ENCODE results near the gene HIP1. TPM values are rescaled to one million over a fixed set of nuclear protein-coding genes. Genes with fewer than 3 reads are reported as not detected.
A peak's percentile ranks its signal among the peaks of the same experiment; 100 is the strongest.

HIP1 gene
- total and polyA plus RNA-seq, 9 of the 15 experiments (the other 6 are each of a cell fraction or from before 2014, with no cell fraction given), result 2.4 to 13.7 (median 9.5) TPM

DNA sequence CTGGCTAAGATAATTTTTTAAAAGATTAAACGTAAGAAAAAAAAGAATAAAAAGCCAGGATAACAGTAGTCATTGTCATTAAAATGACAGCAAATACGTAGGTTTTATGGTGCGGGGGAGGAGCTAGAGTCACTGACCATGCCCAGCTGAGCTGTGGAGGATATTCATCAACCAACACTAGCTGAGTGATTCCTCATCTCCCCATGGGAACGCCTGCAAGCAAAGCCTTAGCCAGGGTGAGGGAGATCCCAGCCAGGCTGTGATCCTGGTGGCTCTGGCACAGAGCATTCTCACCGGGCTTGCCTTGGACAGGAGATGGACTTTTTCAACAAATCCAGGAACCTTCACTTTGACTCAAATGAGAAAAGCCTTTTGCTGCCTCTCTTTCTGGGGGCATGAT, 94.2 kb downstream of the HIP1 start:
- Histone ChIP-seq H3K27me3 (ENCODE audit: control insufficient read depth in 2 of 2, insufficient read depth in 2 of 2, low read length in 2 of 2) (no peaks in the 10 kb centered on the region), H3K4me1 (replicated peaks in 1 of 2; ENCODE audit: control insufficient read depth in 2 of 2, insufficient read depth in 2 of 2, low read length in 2 of 2) (peaks cover 1 to 6% of the 10 kb centered on the region in 2 experiments; a peak in 4 of 5 replicates), H4K20me1 (replicated peaks; ENCODE audit: control insufficient read depth, insufficient read depth, low read length) (no peaks in the 10 kb centered on the region), H2AFZ (ENCODE audit: low read depth, low read length) (no peak overlapping the region), H3K36me3 (ENCODE audit: control insufficient read depth, insufficient read depth, low read length) (no peaks in the 10 kb centered on the region; the same call in 2 of the 3 replicates), H3K4me2 (ENCODE audit: insufficient read depth, low read length) (no peak overlapping the region), H3K9ac (ENCODE audit: insufficient read depth in 1 of 2, low read depth in 2 of 2, low read length in 2 of 2) (no peak overlapping the region), H3K9me1 (ENCODE audit: control insufficient read depth, insufficient read depth, low read length) (no peaks in the 10 kb centered on the region), H3K27ac (ENCODE audit: extremely low read depth, low read depth, low read length) (no peak overlapping the region), H3K4me3 (no peak overlapping the region), H3K79me2 (ENCODE audit: control insufficient read depth, insufficient read depth, low read length) (no peaks in the 10 kb centered on the region), H3K9me3 (replicated peaks; ENCODE audit: control insufficient read depth, insufficient read depth, low read depth, low read length) (peaks cover 10% of the 10 kb centered on the region)
- POLR2A ChIA-PET, result interaction anchor here (0.7 kb wide), 1 partner anchor 77 kb away, joined by 3 read pairs; no protein-coding TSS in a partner anchor
- FAIRE-seq (no peak), DNase-seq (ENCODE audit: extremely low read depth in 1 of 4, low spot score in 3 of 4) (peak in 1 of 4 experiments; percentile 10), ATAC-seq (no peak)
- CTCF ChIA-PET (ENCODE audit: low intra/inter-chr PET ratio), result no interaction called here
- in situ Hi-C loops (cut with MboI), result loop anchor here (10.0 to 25.0 kb wide), 2 partner anchors 190 to 993 kb away; partner anchors contain the start of gene POMZP3
- 55% methylated on average over 5 of the region's 5 CpGs for WGBS (ENCODE audit: insufficient coverage, low coverage, missing lambda C conversion rate)
- intact Hi-C loops (cut with micrococcal nuclease), result loop anchor here (5.0 kb wide), 2 partner anchors 57 to 112 kb away; no protein-coding TSS in a partner anchor
- TF ChIP-seq, protein P1, sequence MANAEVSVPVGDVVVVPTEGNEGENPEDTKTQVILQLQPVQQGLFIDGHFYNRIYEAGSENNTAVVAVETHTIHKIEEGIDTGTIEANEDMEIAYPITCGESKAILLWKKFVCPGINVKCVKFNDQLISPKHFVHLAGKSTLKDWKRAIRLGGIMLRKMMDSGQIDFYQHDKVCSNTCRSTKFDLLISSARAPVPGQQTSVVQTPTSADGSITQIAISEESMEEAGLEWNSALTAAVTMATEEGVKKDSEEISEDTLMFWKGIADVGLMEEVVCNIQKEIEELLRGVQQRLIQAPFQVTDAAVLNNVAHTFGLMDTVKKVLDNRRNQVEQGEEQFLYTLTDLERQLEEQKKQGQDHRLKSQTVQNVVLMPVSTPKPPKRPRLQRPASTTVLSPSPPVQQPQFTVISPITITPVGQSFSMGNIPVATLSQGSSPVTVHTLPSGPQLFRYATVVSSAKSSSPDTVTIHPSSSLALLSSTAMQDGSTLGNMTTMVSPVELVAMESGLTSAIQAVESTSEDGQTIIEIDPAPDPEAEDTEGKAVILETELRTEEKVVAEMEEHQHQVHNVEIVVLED (CRISPR knock-in tag; IDR thresholded peaks at IDR 0.05), result no peak
- no peak for TF ChIP-seq XRCC4 (IDR thresholded peaks at IDR 0.05; ENCODE audit: extremely low read depth, insufficient read depth, insufficient read length)
- TF ChIP-seq SMARCC2 (IDR thresholded peaks at IDR 0.05; ENCODE audit: low read depth), result no peak
- TF ChIP-seq, protein P2, sequence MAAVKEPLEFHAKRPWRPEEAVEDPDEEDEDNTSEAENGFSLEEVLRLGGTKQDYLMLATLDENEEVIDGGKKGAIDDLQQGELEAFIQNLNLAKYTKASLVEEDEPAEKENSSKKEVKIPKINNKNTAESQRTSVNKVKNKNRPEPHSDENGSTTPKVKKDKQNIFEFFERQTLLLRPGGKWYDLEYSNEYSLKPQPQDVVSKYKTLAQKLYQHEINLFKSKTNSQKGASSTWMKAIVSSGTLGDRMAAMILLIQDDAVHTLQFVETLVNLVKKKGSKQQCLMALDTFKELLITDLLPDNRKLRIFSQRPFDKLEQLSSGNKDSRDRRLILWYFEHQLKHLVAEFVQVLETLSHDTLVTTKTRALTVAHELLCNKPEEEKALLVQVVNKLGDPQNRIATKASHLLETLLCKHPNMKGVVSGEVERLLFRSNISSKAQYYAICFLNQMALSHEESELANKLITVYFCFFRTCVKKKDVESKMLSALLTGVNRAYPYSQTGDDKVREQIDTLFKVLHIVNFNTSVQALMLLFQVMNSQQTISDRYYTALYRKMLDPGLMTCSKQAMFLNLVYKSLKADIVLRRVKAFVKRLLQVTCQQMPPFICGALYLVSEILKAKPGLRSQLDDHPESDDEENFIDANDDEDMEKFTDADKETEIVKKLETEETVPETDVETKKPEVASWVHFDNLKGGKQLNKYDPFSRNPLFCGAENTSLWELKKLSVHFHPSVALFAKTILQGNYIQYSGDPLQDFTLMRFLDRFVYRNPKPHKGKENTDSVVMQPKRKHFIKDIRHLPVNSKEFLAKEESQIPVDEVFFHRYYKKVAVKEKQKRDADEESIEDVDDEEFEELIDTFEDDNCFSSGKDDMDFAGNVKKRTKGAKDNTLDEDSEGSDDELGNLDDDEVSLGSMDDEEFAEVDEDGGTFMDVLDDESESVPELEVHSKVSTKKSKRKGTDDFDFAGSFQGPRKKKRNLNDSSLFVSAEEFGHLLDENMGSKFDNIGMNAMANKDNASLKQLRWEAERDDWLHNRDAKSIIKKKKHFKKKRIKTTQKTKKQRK (IDR thresholded peaks at IDR 0.05; ENCODE audit: borderline replicate concordance, low read depth, low read length), result no peak
- no peak for TF ChIP-seq CHCHD3 (CRISPR knock-in tag; IDR thresholded peaks at IDR 0.05)
- TF ChIP-seq PTTG1 (tag; IDR thresholded peaks at IDR 0.05; ENCODE audit: low read depth), result no peak
- TF ChIP-seq, protein P3, sequence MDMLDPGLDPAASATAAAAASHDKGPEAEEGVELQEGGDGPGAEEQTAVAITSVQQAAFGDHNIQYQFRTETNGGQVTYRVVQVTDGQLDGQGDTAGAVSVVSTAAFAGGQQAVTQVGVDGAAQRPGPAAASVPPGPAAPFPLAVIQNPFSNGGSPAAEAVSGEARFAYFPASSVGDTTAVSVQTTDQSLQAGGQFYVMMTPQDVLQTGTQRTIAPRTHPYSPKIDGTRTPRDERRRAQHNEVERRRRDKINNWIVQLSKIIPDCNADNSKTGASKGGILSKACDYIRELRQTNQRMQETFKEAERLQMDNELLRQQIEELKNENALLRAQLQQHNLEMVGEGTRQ (CRISPR knock-in tag; IDR thresholded peaks at IDR 0.05), result no peak
- TF ChIP-seq, protein P4, sequence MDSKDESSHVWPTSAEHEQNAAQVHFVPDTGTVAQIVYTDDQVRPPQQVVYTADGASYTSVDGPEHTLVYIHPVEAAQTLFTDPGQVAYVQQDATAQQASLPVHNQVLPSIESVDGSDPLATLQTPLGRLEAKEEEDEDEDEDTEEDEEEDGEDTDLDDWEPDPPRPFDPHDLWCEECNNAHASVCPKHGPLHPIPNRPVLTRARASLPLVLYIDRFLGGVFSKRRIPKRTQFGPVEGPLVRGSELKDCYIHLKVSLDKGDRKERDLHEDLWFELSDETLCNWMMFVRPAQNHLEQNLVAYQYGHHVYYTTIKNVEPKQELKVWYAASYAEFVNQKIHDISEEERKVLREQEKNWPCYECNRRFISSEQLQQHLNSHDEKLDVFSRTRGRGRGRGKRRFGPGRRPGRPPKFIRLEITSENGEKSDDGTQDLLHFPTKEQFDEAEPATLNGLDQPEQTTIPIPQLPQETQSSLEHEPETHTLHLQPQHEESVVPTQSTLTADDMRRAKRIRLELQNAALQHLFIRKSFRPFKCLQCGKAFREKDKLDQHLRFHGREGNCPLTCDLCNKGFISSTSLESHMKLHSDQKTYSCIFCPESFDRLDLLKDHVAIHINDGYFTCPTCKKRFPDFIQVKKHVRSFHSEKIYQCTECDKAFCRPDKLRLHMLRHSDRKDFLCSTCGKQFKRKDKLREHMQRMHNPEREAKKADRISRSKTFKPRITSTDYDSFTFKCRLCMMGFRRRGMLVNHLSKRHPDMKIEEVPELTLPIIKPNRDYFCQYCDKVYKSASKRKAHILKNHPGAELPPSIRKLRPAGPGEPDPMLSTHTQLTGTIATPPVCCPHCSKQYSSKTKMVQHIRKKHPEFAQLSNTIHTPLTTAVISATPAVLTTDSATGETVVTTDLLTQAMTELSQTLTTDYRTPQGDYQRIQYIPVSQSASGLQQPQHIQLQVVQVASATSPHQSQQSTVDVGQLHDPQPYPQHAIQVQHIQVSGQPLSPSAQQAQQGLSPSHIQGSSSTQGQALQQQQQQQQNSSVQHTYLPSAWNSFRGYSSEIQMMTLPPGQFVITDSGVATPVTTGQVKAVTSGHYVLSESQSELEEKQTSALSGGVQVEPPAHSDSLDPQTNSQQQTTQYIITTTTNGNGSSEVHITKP (IDR thresholded peaks at IDR 0.05; ENCODE audit: partially characterized antibody), result no peak
- no TSS peak for BruUV-seq (replicated peaks)
